ENCODE results near the gene EML1.
A peak's percentile ranks its signal among the peaks of the same experiment; 100 is the strongest.

EML1 gene

DNA sequence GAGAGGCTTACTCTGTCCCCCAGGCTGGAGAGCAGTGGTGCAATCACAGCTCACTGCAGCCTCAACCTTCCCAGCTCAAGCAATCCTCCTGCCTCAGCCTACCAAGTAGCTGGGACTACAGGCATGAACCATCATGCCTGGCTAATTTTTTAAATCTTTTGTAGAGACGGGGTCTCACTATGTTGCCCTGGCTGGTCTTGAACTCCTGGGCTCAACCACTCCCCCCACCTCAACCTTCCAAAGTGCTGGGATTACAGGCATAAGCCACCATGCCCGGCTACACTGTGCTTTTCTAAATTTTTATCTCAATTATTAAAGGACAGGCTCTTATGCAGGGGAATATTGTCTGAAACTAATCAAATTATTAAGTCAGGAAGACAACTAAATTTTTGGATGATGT is 44.6 kb downstream of the EML1 start:
- DNase-seq, result no peak

DNA sequence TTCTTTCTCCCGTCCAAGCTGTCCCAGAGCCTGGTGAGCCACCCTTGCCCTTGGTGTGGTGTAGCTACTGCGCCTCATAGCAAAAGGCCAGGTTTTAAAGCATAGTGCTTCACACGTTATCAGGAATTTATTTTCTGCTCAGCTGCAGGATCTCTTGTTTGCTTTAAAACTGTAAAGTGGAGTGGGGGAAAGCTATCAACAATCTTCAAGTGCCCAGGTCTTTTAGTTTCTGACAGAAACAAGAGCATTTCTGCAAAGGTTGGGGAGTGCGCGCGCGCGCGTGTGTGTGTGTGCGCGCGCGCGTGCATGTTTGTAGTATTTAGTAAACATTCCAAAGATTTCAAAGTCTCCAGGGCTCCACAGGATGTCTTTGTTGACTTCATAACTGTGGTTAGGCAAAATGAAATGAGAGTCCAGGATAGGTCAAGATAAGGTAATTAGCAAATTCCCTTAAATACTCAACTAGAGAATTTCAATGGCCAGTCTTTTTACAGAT is 45.5 kb downstream of the EML1 start:
- DNase-seq, result peak; percentile 17

DNA sequence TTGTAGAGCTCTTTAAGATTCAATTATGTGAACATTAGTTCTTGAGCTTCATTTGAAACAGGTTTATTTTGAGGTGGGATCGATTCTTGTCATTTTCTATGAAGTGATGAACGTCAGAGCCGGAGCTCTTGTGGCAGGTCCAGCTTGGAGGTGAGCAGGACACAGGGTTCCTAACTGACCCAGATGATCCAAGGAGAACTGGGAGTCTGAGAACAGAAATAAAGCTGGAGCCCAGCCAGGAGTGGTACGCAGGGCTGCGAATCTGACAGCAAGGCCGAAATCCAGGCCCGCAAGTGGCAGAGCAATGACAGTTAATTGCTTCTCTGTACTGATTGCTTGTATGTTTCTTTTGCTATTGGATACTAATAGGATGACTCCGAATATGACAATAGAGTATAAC is 46.5 kb downstream of the EML1 start:
- no peak for DNase-seq

DNA sequence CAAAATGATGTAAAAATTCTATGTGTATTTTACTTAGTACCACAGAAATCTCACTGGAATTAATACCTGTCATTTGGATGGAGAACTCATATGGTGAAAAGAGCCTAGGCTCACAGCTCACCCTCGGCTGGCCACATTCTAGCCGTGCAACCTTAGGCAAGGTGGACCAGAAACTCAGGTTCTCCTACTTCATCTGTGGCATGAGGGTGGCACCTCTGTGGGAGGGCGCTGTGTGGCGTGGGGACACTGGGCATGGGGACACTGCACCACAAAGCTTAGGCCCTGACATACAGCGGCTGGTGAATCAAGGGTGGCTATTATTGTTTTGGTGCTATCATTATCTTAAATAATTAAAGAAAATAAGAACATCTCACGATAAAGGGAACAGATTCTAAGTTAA is 47.1 kb downstream of the EML1 start:
- no peak for DNase-seq

DNA sequence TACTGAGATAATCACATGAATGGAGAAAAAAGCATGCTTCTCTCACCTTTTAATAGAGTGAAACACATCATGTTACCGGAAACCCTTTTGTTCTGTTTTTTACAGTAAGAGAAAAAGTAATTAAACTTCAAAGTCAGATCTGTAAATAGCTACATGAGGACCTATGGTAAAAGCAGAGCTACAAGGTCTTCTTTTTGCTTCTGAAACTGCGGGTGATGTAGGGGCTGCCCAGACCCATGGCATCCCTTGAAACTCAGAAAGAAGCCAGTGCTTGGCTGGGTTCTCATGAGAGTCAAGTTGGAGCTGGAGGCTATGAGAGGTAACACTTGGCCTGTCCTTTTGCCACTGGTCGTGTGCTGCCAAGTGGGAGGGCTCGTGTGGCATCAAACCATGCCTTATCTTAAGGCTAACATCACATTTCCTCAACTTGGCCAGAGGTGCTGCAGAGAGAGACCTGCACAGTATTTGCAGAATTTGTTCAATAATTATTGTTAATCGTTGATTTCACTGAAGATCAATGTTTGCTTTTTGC is 47.6 kb downstream of the EML1 start:
- DNase-seq, result no peak

DNA sequence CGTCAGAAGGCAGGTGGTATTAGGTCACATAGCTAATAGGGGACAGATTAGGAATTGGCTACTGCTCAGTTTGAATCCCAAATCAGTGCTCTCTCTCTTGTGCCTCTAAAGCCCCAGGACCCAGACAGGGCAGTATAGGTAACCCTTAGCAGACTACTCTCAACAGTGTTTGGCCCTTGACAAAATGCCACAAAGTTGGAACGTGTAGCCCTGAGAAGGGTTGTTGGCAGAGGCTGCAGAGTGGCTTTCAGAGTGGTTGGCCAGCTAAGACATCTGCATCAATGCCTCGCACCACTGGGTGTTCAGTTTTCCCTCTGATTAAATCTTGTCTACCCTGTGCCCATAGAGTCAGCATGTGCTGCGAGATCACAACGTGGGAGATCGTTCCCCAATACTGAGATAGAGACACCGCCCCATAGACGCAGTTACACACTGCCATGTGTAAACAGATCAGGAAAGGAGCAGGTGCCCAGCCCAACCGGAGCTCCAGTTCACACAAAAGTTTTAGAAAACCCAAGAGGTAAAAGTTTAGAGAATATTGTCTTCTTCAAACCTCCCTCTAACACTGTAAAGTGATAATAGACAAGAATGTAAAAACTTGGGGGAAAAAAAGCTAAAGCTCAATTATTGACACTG is 48.3 kb downstream of the EML1 start:
- no peak for DNase-seq

DNA sequence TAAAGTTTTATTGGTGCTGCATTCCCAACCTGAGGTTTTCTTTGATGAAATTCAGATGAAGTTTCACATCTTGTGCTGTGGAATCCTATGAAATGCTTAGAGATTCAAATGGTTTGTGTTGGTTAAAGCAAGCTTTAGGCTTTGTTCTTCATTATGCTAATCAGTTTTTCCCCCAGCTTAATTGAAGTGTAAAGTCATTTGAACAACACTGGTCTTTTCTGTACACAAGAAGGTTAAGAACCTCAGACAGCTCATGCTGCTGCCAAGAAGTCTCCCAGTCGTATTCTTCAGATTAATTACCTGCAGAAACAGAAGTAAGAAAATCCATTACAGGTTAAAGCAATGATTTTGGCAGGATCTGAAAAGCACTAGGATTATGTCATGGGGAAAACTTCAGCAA is 48.9 kb downstream of the EML1 start:
- no peak for DNase-seq

DNA sequence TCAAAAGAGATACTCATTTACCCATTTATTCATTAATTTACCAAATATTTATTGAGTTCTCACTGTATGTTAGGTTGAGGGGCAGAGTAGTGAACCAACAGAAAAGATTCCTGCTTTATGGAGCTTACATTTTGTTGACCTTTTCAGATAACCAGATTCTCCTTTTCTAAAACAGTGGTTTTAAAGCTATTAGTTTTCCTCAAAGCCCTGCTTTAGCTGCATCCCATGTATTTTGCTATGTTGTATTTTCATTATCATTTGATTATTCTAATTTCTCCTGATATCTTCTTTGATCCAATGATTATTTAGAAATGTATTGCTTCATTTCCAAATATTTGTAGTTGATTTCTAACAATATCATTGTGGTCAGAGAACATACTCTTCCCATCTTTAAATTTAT is 53.6 kb downstream of the EML1 start:
- DNase-seq, result no peak

DNA sequence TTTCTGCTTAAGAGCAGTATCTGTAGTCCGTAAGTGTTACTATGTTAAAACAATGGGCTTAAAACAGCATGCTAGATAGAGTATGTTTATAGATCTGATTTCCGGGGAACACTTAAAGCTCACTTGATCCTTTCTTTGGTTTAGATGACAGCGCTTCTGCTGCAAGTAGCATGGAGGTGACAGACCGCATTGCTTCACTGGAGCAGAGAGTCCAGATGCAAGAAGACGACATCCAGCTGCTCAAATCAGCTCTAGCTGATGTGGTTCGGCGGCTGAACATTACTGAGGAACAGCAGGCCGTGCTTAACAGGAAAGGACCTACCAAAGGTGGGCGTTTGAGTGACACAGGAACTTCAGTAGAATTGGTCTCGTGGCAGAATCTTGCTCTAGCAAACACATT is 57.5 kb downstream of the EML1 start:
- DNase-seq, result peak; percentile 16

DNA sequence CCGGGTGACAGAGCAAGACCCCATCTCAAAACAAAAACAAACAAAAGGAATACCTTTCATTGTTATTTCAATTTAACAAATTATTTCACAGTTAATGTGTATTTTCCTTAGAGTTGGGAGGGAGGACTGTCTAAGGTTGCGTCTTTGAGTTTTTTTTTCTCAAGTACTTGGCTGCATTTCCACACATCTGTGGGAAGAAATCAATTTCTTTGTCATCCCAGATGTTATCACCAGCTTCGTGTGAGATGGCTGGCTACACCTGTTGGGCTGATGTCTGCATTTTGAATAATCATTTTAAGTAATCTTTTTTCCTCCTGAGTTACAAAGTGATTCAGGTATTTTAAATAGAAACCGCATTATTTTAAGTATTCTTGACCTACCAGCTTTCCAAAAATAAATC is 59.4 kb downstream of the EML1 start:
- DNase-seq, result no peak

DNA sequence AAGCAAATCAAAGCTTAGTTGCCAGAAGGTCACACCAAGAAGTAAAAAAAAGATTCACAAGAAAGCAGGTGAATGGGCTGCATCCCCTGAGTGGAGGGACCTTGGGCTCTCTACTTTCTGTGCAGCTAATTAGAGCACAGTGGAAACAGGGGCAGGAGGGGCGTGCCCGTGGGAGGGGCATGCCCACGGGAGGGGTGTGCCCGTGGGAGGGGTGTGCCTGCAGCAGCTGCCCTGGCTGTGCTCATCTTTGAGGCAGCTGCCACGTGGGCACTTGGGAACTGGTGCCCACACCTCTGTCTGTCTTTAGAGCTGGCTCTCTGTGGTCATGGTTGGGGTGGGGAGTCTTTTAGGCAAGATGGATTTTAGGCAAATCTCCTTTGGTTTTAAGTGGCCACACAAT is 60.0 kb downstream of the EML1 start:
- no peak for DNase-seq

DNA sequence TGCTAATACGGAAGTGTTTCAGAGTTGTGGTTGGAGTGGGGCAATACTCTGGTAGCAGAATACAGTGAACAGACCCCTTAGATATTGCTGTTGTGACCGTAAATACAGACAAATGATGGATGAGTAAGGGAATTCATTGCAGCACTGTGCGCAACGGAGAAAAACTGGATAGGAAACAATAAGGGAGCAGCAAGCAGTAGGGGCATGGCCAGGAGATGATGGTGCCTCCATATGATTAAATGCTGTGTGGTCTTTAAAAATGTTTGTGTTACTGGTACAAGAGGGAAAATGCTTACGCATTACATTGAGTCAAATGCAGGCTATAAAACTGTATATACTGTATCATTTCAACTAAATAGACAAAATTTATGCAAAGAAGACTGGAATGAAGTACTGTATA is 61.6 kb downstream of the EML1 start:
- no peak for DNase-seq

DNA sequence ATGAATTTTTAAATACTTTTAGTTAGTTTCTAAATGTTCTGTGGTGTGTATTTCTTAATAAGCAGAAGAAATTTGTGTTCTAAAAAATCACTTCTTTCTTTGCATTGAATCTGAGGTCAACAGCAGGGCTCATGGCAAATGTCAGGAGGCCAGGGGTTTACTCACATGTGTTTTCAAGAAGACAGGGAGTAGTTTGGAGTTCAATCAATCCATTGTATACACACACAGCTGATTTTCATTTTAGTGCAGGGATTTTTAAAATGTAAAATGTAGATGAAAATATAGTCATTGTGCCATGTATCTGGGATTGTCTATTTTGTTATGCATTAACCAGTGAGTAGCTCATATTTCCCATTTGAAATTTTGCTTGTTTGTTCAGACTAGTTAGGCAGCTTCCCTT is 62.1 kb downstream of the EML1 start:
- no peak for DNase-seq

DNA sequence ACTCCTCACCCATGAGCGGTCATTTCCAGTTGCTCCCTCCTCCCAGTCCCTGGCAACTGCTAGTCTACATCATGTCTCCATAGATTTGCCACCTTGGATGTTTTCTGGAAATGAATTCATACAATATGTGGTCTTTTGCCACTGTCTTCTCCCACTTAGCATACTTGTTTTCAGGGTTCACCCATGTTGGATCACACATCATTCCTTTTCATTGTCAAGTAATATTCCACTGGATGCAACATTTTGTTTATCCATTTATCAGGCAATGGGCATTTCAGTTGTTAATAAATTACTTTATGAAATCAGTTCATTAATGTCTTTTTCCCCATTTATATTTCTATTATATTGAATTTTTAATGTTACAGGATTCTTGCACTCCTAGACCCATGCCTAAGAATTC is 64.3 kb downstream of the EML1 start:
- DNase-seq, result no peak

DNA sequence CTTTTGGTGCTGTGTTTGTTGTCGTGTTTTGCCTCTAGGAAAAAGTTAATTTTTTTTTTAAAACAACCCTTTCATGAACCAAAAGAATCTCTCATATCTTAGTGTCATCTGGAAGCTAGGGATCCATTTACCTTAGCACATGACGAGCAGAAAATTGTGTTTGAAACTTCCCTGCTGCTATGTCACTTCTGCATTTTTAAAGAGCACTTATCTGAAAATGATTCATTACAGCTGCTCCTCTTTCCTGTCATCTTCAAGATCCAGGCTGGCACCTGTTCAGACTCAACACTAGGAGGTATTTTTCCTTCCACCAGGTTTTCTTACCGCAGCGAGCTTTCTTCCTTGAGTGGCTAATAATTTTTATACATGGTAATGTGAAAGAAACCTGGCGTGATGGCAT is 67.0 kb downstream of the EML1 start:
- DNase-seq, result peak; percentile 14

DNA sequence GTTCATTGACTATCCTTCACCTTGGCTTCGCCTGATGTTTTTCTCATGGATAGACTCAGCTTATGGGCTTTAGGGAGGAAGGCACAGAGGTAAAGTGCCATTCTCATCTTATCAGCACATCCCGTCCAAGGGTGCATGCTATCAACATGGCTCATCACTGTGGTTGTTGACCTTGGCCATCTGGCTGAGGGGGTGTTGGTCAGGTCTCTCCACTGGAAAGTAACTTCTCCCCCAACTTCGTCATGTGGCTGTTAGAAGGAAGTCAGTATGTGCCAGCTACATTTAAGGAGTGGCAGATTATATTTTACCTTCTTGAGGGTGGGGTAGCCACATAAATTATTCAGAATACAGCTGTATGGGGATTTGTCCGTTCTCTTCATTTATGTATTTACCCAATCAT is 68.9 kb downstream of the EML1 start:
- DNase-seq, result no peak

DNA sequence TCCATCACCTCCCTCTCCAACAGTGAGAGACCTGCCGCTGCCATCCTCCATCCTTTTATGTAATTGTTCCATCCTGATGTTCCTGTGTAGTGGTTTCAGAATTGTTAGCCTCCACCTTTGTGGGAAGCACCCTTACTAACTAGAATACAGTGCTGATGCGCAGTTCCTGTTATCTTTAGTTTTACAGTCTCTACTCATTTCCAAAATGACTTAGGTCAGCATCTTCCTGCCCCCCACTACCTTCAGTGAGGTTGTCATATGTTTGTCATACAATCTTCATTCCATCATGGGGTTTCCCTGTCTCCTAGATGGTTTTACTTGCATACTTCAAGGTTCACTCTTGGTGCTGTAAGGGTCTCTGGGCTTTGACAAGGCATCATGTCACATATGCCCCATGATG is 69.8 kb downstream of the EML1 start:
- no peak for DNase-seq

DNA sequence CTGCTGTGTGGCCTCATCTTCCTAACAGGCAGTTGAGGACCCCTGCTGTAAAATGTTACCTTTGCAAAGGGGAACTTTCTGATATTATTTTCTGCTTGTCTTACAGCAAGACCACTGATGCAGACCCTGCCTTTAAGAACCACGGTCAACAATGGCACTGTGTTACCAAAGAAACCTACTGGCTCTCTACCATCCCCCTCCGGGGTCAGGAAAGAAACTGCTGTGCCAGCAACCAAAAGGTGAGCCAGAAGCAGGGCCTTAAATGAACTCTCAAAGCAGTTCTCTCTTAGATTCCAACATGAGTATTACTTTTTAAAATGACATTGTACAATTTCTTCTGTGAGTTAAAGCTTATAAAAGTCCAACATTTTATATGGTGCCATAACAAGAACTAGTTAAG is 72.2 kb downstream of the EML1 start:
- DNase-seq, result no peak

DNA sequence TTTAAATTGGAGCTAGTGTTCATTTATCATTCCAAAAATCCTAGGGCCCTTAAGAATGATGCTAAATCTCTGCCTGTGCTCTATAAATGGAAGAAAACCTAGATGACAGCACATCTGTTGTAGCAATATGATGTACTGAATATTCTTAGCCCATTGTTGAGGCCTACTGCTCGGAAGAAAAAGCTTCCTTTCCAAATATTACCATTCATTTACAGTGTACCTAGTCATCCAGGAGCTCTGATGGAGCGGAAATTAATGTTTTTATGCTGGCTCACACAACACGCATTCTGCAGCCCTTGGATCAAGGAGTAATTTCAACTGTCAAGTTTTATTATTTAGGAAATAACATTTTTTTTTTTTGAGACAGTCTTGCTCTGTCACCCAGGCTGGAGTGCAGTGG is 77.4 kb downstream of the EML1 start:
- DNase-seq, result no peak

DNA sequence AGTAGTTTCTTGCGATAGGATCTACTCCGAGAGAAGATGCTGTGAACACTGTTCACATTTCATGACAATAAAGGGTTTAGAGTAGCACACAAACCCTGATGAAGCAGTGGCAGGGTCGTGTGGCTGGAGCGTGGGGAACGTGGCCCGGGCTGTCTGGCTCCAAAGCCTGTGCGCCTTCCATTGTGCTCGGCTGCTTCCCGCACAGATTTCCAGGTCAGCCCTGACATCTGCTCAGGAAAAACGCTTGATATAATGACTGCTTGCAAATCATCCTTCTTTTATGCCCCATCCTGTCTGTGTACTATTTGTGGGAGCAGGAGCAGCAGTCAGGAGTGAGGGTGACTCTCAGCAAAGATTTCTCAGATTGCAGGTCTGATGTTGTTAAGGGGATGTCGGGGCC is 78.6 kb downstream of the EML1 start:
- DNase-seq, result no peak

DNA sequence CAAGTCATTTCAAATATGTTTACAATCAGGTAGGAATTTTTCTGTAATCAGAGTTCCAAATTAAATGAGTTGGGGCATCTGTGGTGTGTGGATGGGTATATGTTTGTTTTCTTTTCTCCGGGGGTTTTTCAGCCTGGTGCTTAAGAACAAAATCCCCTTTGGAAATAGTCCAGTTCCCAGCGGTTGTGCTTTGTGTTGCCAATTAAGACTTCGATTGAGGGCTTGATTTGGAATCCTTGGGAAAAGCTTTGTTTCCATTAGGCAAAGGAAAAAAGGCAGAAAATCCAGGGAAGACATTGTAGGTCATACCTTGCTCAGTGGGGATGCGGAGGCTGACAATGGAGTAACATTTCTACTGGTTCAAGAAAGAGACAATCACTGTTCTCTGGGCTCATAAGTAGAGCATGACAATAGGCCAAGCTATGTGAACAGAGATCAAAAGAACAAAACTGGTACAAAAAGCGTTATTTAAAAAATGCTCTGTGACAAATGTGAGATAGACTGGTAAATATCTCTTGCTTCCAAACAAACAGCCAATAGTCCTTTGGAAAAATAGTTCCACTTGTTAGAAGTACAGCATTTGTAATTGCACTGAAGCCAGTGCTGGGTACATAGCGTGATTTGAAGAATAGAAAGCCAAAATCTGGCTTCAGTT is 79.7 kb downstream of the EML1 start:
- DNase-seq, result no peak

DNA sequence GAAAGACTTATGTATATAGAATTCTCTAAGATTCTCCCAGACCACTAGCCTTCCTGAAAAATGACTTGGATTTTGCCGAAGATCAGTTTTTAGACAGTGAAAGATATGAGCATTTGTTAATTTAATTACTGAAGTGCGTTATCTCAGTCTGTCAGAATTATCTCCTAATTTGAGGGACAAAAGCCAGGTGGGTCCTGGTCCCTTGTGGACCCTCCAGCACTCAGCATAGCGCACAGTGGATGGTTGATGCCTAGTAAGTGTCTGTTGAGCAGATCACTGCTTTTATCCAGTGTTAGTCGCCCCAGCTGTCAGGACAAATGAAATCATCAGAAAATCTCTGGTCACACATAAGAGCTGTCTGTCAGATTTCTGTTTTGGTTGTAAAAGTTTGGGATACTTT is 80.4 kb downstream of the EML1 start:
- DNase-seq, result no peak

DNA sequence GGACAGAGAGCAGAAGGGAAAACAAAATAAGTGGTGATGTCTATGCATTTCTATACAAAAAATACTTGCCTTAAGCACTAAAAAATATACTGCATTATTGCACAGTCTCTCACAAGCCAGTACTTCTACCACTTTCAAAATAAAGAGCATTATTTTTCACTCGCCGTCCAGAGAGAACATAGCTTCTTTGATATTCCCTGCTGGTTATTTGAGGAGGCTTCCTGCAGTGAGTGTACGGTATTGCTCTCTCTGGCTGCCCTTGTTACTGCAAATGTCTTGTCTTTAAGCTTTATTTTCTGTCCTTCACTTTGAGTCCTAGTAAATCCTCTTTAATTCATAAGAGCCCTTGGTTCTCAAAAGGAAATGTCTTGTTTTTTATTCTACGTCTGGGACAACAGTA is 81.1 kb downstream of the EML1 start:
- no peak for DNase-seq

DNA sequence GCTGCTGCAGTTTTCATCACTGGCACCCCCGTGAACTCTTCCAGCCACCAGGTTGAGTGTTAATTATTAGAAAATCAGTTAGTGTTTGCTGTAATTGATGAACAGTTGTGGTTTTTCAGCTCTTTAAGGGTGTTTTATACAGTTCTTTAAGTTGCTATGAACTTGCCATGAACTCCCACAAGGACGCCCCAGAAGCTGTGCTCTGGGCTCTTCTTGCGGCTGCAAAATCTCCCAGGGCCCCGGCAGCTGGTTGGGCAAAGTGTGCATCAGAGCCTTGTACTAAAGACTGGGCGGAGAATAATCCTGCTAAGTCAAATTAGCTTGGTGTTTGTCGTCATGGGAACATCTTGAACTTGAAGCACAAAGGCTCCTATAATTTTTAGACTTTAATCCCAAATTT is 82.2 kb downstream of the EML1 start:
- DNase-seq, result no peak

DNA sequence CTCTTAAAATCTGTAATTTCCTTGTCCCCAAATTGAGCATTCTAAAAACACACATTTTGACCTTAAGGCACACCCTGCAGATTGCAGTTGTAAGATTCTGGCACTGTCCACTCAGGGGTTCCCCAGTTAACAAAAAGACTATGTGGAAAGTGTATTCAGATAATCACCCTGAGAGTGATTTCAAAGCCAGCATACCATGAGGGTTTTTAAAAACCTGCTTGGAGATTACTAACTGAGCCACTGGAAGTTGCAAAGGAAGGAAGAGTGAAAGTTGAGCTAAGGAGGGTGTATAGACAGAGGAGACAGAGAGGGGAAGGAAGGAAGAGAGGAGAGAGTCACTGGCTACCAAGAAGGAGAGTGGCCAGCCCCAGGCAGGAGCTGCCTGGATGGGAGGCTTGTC is 82.6 kb downstream of the EML1 start:
- DNase-seq, result no peak

Data from NCI-H510A treated with DMSO at 0.1 percent for 48 hours (cell line).